Thyroid gland (tissue), 4 donors: ENCODE data around the gene BRINP1. TPM values are rescaled to one million over a fixed set of nuclear protein-coding genes. Genes with fewer than 3 reads are reported as not detected.
A peak's percentile ranks its signal among the peaks of the same experiment; 100 is the strongest.

Experiments
- DNase-seq, 2 donors: peaks; one replicate each; pipeline ENCODE4 v3.0.0-alpha.2; 2019
- H3K27ac ChIP-seq, 3 donors: fragments of 200-600 bp; sonication (generic); 1 replicate in 2 of 3; 2 replicates in 1 of 3; pipeline ENCODE4 v1.5.1; 2016 to 2019; ENCODE audit warnings: mild to moderate bottlenecking in 1 of 3, moderate library complexity in 1 of 3
- H3K27me3 ChIP-seq: fragments of 200-600 bp; sonication (generic); one replicate; pipeline ENCODE4 v1.5.1; 2019
- H3K36me3 ChIP-seq, 2 donors: fragments of 200-600 bp; sonication (generic); one replicate each; pipeline ENCODE4 v1.5.1; 2016 to 2019
- H3K4me1 ChIP-seq, 2 donors: fragments of 200-600 bp; sonication (generic); one replicate each; pipeline ENCODE4 v1.5.1; 2017 to 2019
- H3K4me3 ChIP-seq, 3 donors: fragments of 200-600 bp; sonication (generic); replicated peaks in 1 of 3; 1 replicate in 2 of 3; 2 replicates in 1 of 3; pipeline ENCODE4 v1.5.1; 2016; ENCODE audit warnings: mild to moderate bottlenecking in 1 of 3
- H3K9me3 ChIP-seq: fragments of 200-600 bp; sonication (generic); one replicate; pipeline ENCODE4 v1.5.1; 2017
- CTCF ChIP-seq, 6 experiments: fragments of 200-600 bp in 3 of 6; fragments of 450-650 bp in 3 of 6; sonication (generic) in 3 of 6; IDR thresholded peaks; one replicate each; pipeline ENCODE4 v1.5.1; 2016 to 2019; ENCODE audit warnings: antibody characterized with exemption in 6 of 6, mild to moderate bottlenecking in 2 of 6, inconsistent platforms in 1 of 6, moderate library complexity in 1 of 6
- POLR2A ChIP-seq, 2 donors: fragments of 450-650 bp; IDR thresholded peaks; one replicate each; pipeline ENCODE4 v1.6.1; 2017; ENCODE audit warnings: antibody characterized with exemption in 2 of 2, mild to moderate bottlenecking in 2 of 2, moderate library complexity in 1 of 2
- WGBS, 2 donors: methylation state at CpG; one replicate each; pipeline ENCODE4 v1.1.5; 2017; 5-methylcytosine and 5-hydroxymethylcytosine counted together
- intact Hi-C: fragments of 100-400 bp; cut with DNase I; formaldehyde crosslinking; loops from one replicate; pipeline ENCODE4 v1.15.1; 2023
- total RNA-seq, 4 donors: library from RNA; depleted of rRNA; stranded (reverse); fragments of >200 nt; gene quantifications; one replicate each; pipeline ENCODE4 v1.2.3, GENCODE V29; 2016

BRINP1 gene
- total RNA-seq, 4 donors from 2014 or later = 0.67 to 1.1 (median 0.93) TPM; not detected in 1

GRCh38 chr9:119216651-119217331 lies 152.4 kb downstream of the BRINP1 start:
- TF ChIP-seq CTCF (IDR thresholded peaks at IDR 0.05) (no peak), POLR2A (IDR thresholded peaks at IDR 0.05) (no peak)
- H3K4me1 ChIP-seq = no peaks in the 10 kb centered on the region
- 56 to 61% methylated on average over 8 of the region's 8 CpGs for WGBS, 2 donors
- H3K27ac ChIP-seq = no peak overlapping the region
- peak; percentile 9 to 17 for DNase-seq
- H3K4me3 ChIP-seq = no peak overlapping the region
- intact Hi-C loops = no loop called here
- H3K9me3 ChIP-seq = no peaks in the 10 kb centered on the region
- no peaks in the 10 kb centered on the region for H3K27me3 ChIP-seq
- no peaks in the 10 kb centered on the region for H3K36me3 ChIP-seq

- H3K27ac ChIP-seq = no peak overlapping the region
- 92 to 96% methylated on average over 2 of the region's 2 CpGs for WGBS, 2 donors
- H3K4me3 ChIP-seq = no peak overlapping the region
- TF ChIP-seq CTCF (IDR thresholded peaks at IDR 0.05) (no peak), POLR2A (IDR thresholded peaks at IDR 0.05) (no peak)
- intact Hi-C loops = no loop called here
- no peak for DNase-seq
- no peaks in the 10 kb centered on the region for H3K27me3 ChIP-seq
- no peaks in the 10 kb centered on the region for H3K9me3 ChIP-seq
- H3K4me1 ChIP-seq = no peaks in the 10 kb centered on the region
- no peaks in the 10 kb centered on the region for H3K36me3 ChIP-seq
These were observed 153.6 kb downstream of the BRINP1 start for GRCh38 chr9:119215651-119216050.

- intact Hi-C loops = no loop called here
- WGBS, 2 donors = 83 to 87% methylated on average over 1 of the region's 1 CpG
These were observed 155.8 kb downstream of the BRINP1 start for GRCh38 chr9:119213471-119213870.

GRCh38 chr9:119197893-119198607 lies 171.2 kb downstream of the BRINP1 start:
- H3K9me3 ChIP-seq = no peaks in the 10 kb centered on the region
- H3K4me3 ChIP-seq = no peak overlapping the region
- no peak overlapping the region for H3K27ac ChIP-seq
- intact Hi-C loops = no loop called here
- DNase-seq = no peak
- no peaks in the 10 kb centered on the region for H3K36me3 ChIP-seq
- H3K27me3 ChIP-seq = no peaks in the 10 kb centered on the region
- 89 to 92% methylated on average over 7 of the region's 7 CpGs for WGBS, 2 donors
- H3K4me1 ChIP-seq = no peaks in the 10 kb centered on the region
- TF ChIP-seq POLR2A (IDR thresholded peaks at IDR 0.05) (no peak), CTCF (IDR thresholded peaks at IDR 0.05) (no peak)

More at GRCh38 chr9:119213471-119213870, 155.8 kb downstream of the BRINP1 start:
- no peaks in the 10 kb centered on the region for H3K9me3 ChIP-seq
- no peaks in the 10 kb centered on the region for H3K36me3 ChIP-seq
- TF ChIP-seq POLR2A (IDR thresholded peaks at IDR 0.05) = no peak
- no peak for TF ChIP-seq CTCF (IDR thresholded peaks at IDR 0.05)
- H3K27me3 ChIP-seq = no peaks in the 10 kb centered on the region
- H3K4me3 ChIP-seq = no peak overlapping the region
- no peaks in the 10 kb centered on the region for H3K4me1 ChIP-seq
- H3K27ac ChIP-seq = no peak overlapping the region
- no peak for DNase-seq

- Histone ChIP-seq H3K36me3 (no peaks in the 10 kb centered on the region), H3K27me3 (no peaks in the 10 kb centered on the region), H3K9me3 (no peaks in the 10 kb centered on the region), H3K27ac (no peak overlapping the region), H3K4me1 (no peaks in the 10 kb centered on the region), H3K4me3 (no peak overlapping the region)
- TF ChIP-seq CTCF (IDR thresholded peaks at IDR 0.05) (no peak), POLR2A (IDR thresholded peaks at IDR 0.05) (no peak)
- intact Hi-C loops = no loop called here
- no peak for DNase-seq
- WGBS, 2 donors = 44 to 56% methylated on average over 2 of the region's 2 CpGs
These were observed 173.7 kb downstream of the BRINP1 start for GRCh38 chr9:119195521-119195920.
